Mesenchymal stem cell (in vitro differentiated cells and primary cell): Measurements from ENCODE around the gene BEST4.
A peak's percentile ranks its signal among the peaks of the same experiment; 100 is the strongest.

Source experiments
- DNase-seq: peaks from one replicate; pipeline ENCODE4 v3.0.0-alpha.2; 2013
- H2AFZ ChIP-seq: one replicate; pipeline ENCODE4 v1.6.1; 2013; ENCODE audit warnings: low read depth, mild to moderate bottlenecking, control low read depth, inconsistent platforms, low read length, moderate library complexity
- H2AK5ac ChIP-seq: 2 replicates; pipeline ENCODE4 v1.6.1; 2013; ENCODE audit warnings: low read length, moderate library complexity, mild to moderate bottlenecking, inconsistent platforms; ENCODE audit not compliant: severe bottlenecking
- H2BK120ac ChIP-seq: one replicate; pipeline ENCODE4 v1.6.1; 2013; ENCODE audit warnings: low read depth, mild to moderate bottlenecking, inconsistent platforms, low read length, moderate library complexity
- H2BK12ac ChIP-seq, 2 experiments: one replicate each; pipeline ENCODE4 v1.6.1; 2013; ENCODE audit warnings: inconsistent platforms in 2 of 2, low read length in 2 of 2, mild to moderate bottlenecking in 2 of 2, moderate library complexity in 2 of 2, control low read depth in 1 of 2
- H2BK15ac ChIP-seq: one replicate; pipeline ENCODE4 v1.6.1; 2013; ENCODE audit warnings: mild to moderate bottlenecking, low read depth, inconsistent platforms; ENCODE audit not compliant: poor library complexity, severe bottlenecking
- H2BK5ac ChIP-seq: 2 replicates; pipeline ENCODE4 v1.6.1; 2013; ENCODE audit warnings: low read depth, mild to moderate bottlenecking, low read length, control low read depth, inconsistent platforms; ENCODE audit not compliant: poor library complexity, severe bottlenecking
- H3K14ac ChIP-seq, 2 experiments: one replicate each; pipeline ENCODE4 v1.6.1; 2013; ENCODE audit warnings: inconsistent platforms in 2 of 2, low read length in 2 of 2, control low read depth in 1 of 2, mild to moderate bottlenecking in 1 of 2, moderate library complexity in 1 of 2
- H3K18ac ChIP-seq, 2 experiments: one replicate each; pipeline ENCODE4 v1.6.1; 2013; ENCODE audit warnings: inconsistent platforms in 2 of 2, low read length in 2 of 2, control low read depth in 1 of 2, low read depth in 1 of 2, mild to moderate bottlenecking in 1 of 2
- H3K23ac ChIP-seq, 2 experiments: one replicate each; pipeline ENCODE4 v1.6.1; 2013; ENCODE audit warnings: inconsistent platforms in 2 of 2, low read length in 2 of 2, mild to moderate bottlenecking in 2 of 2, moderate library complexity in 2 of 2, control low read depth in 1 of 2
- H3K27ac ChIP-seq: 2 replicates; pipeline ENCODE4 v1.5.1; 2013; ENCODE audit warnings: mild to moderate bottlenecking, moderate library complexity, low read length, control low read depth, inconsistent platforms; ENCODE audit not compliant: poor library complexity, severe bottlenecking
- H3K27me3 ChIP-seq, 2 experiments: 2 replicates each; pipeline versions ENCODE4 v1.6.1 to v1.7.0; 2013; ENCODE audit warnings: low read length in 2 of 2, mild to moderate bottlenecking in 2 of 2, moderate library complexity in 2 of 2, control low read depth in 1 of 2, inconsistent platforms in 1 of 2; ENCODE audit not compliant: control insufficient read depth in 1 of 2, insufficient read depth in 1 of 2
- H3K36me3 ChIP-seq, 2 experiments: 2 replicates each; pipeline versions ENCODE4 v1.6.1 to v1.7.0; 2013; ENCODE audit warnings: low read length in 2 of 2, control low read depth in 1 of 2, inconsistent platforms in 1 of 2, low read depth in 1 of 2, mild to moderate bottlenecking in 1 of 2; ENCODE audit not compliant: insufficient read depth in 2 of 2, control insufficient read depth in 1 of 2
- H3K4ac ChIP-seq, 2 experiments: one replicate each; pipeline ENCODE4 v1.6.1; 2013; ENCODE audit warnings: inconsistent platforms in 2 of 2, low read length in 2 of 2, mild to moderate bottlenecking in 2 of 2, moderate library complexity in 2 of 2, control low read depth in 1 of 2, low read depth in 1 of 2
- H3K4me1 ChIP-seq: 2 replicates; pipeline ENCODE4 v1.6.1; 2013; ENCODE audit warnings: low read depth, low read length, control low read depth; ENCODE audit not compliant: control insufficient read depth, insufficient read depth
- H3K4me2 ChIP-seq: 2 replicates; pipeline ENCODE4 v1.6.1; 2013; ENCODE audit warnings: low read length, mild to moderate bottlenecking, inconsistent platforms; ENCODE audit not compliant: poor library complexity, severe bottlenecking
- H3K4me3 ChIP-seq, 2 experiments: 2 replicates each; pipeline versions ENCODE4 v1.5.1 to v1.7.0; 2013; ENCODE audit warnings: low read length in 2 of 2, mild to moderate bottlenecking in 2 of 2, control low read depth in 1 of 2, low read depth in 1 of 2; ENCODE audit not compliant: insufficient read depth in 1 of 2
- H3K79me1 ChIP-seq: replicated peaks from 2 replicates; pipeline ENCODE4 v1.6.1; 2013; ENCODE audit warnings: mild to moderate bottlenecking, control low read depth, low read length, inconsistent platforms; ENCODE audit not compliant: poor library complexity, severe bottlenecking
- H3K9ac ChIP-seq: 2 replicates; pipeline ENCODE4 v1.7.0; 2013; ENCODE audit warnings: mild to moderate bottlenecking, low read length, moderate library complexity
- H3K9me3 ChIP-seq: 2 replicates; pipeline ENCODE4 v1.7.0; 2013; ENCODE audit warnings: mild to moderate bottlenecking, low read length; ENCODE audit not compliant: control insufficient read depth
- H4K8ac ChIP-seq: one replicate; pipeline ENCODE4 v1.6.1; 2013; ENCODE audit warnings: inconsistent platforms, mild to moderate bottlenecking, low read length, moderate library complexity
- H4K91ac ChIP-seq: one replicate; pipeline ENCODE4 v1.6.1; 2013; ENCODE audit warnings: mild to moderate bottlenecking, low read length, inconsistent platforms
- WGBS: methylation state at CpG from one replicate; pipeline ENCODE4 v1.1.7; 2013; ENCODE audit warnings: mixed read lengths; 5-methylcytosine and 5-hydroxymethylcytosine counted together

Gene BEST4

GRCh38 chr1:44808938-44809917 is 21.3 kb upstream of the BEST4 start:
- peak overlapping the region; percentile 25 to 42 for H3K23ac ChIP-seq
- H2AFZ ChIP-seq = no peak overlapping the region
- peak overlapping the region; percentile 96 for H2BK15ac ChIP-seq
- H3K36me3 ChIP-seq = peaks cover 40 to 49% of the 10 kb centered on the region in 2 experiments
- peak overlapping the region; percentile 100 for H3K27ac ChIP-seq
- peaks cover 76% of the 10 kb centered on the region for H3K4me1 ChIP-seq
- H3K79me1 ChIP-seq = peaks cover 11% of the 10 kb centered on the region
- peak overlapping the region; percentile 90 to 99 for H3K4ac ChIP-seq
- WGBS = 65% methylated on average over 5 of the region's 6 CpGs
- H3K27me3 ChIP-seq = no peaks in the 10 kb centered on the region
- H2AK5ac ChIP-seq = peak overlapping the region; percentile 93
- peak overlapping the region; percentile 91 to 100 for H3K18ac ChIP-seq
- H3K9me3 ChIP-seq = no peaks in the 10 kb centered on the region
- peak overlapping the region; percentile 9 to 97 for H3K14ac ChIP-seq
- H3K4me2 ChIP-seq = peak overlapping the region; percentile 38
- H2BK120ac ChIP-seq = peak overlapping the region; percentile 100
- H2BK12ac ChIP-seq = peak overlapping the region; percentile 94 to 99
- peak overlapping the region; percentile 86 for H4K8ac ChIP-seq
- peak overlapping the region; percentile 97 for H3K9ac ChIP-seq
- peak overlapping the region; percentile 100 for H4K91ac ChIP-seq
- peak overlapping the region; percentile 87 for H2BK5ac ChIP-seq
- peak overlapping the region; percentile 31 to 75 for H3K4me3 ChIP-seq
- DNase-seq = peak; percentile 90

- Histone ChIP-seq H2BK120ac (peak within 1 kb of the TSS; percentile 100), H3K23ac (peak within 1 kb of the TSS; percentile 25 to 75), H3K4me1 (peaks cover 78% of the 10 kb centered on the region), H3K27me3 (no peaks in the 10 kb centered on the region), H3K36me3 (peaks cover 47 to 52% of the 10 kb centered on the region in 2 experiments), H2AK5ac (peak within 1 kb of the TSS; percentile 100), H3K18ac (peak within 1 kb of the TSS; percentile 99 to 100), H3K4ac (peak within 1 kb of the TSS; percentile 97 to 99), H3K9ac (peak within 1 kb of the TSS; percentile 97), H3K4me2 (peak within 1 kb of the TSS; percentile 38), H4K8ac (peak within 1 kb of the TSS; percentile 89), H3K9me3 (no peaks in the 10 kb centered on the region), H3K14ac (peak within 1 kb of the TSS; percentile 9 to 97), H4K91ac (peak within 1 kb of the TSS; percentile 100), H2BK15ac (peak within 1 kb of the TSS; percentile 96), H3K4me3 (peak within 1 kb of the TSS; percentile 31 to 75), H3K79me1 (peaks cover 9% of the 10 kb centered on the region), H2BK5ac (peak within 1 kb of the TSS; percentile 99), H3K27ac (peak within 1 kb of the TSS; percentile 100), H2AFZ (no peak within 1 kb of the TSS), H2BK12ac (peak within 1 kb of the TSS; percentile 94 to 99)
- DNase-seq = peak; percentile 96
- 12% methylated on average over 23 of the region's 23 CpGs for WGBS
Measured at GRCh38 chr1:44808063-44808937, 20.3 kb upstream of the BEST4 start, which contains the start of gene BTBD19. BTBD19 (plus strand) TSS chr1:44808523; CDS start chr1:44808821, 298 bp downstream.

- H4K8ac ChIP-seq = peak overlapping the region; percentile 89
- H2BK5ac ChIP-seq = peak overlapping the region; percentile 99
- H3K23ac ChIP-seq = peak overlapping the region in 1 of 2 experiments; percentile 75
- H3K9ac ChIP-seq = peak overlapping the region; percentile 97
- H3K4me1 ChIP-seq = peaks cover 82% of the 10 kb centered on the region
- H2BK120ac ChIP-seq = peak overlapping the region; percentile 100
- WGBS = under 1% methylated on average over 13 of the region's 16 CpGs
- H3K4ac ChIP-seq = peak overlapping the region; percentile 97 to 99
- peaks cover 10% of the 10 kb centered on the region for H3K79me1 ChIP-seq
- peak overlapping the region in 1 of 2 experiments; percentile 75 for H3K4me3 ChIP-seq
- peak; percentile 100 for DNase-seq
- H3K14ac ChIP-seq = peak overlapping the region in 1 of 2 experiments; percentile 85
- H2AK5ac ChIP-seq = peak overlapping the region; percentile 100
- H4K91ac ChIP-seq = peak overlapping the region; percentile 100
- H3K27ac ChIP-seq = peak overlapping the region; percentile 100
- no peaks in the 10 kb centered on the region for H3K9me3 ChIP-seq
- H3K36me3 ChIP-seq = peaks cover 48 to 52% of the 10 kb centered on the region in 2 experiments
- H3K18ac ChIP-seq = peak overlapping the region; percentile 99 to 100
- peak overlapping the region; percentile 73 for H2BK15ac ChIP-seq
- H2AFZ ChIP-seq = no peak overlapping the region
- peak overlapping the region; percentile 17 for H3K4me2 ChIP-seq
- H2BK12ac ChIP-seq = peak overlapping the region; percentile 33 to 97
- no peaks in the 10 kb centered on the region for H3K27me3 ChIP-seq
Measured at GRCh38 chr1:44807364-44808062, 19.5 kb upstream of the BEST4 start.
